ENCODE data around the gene MAP4K5. TPM values are rescaled to one million over a fixed set of nuclear protein-coding genes. Genes with fewer than 3 reads are reported as not detected.
"Not testable (repeated sequence)": the region's sequence is repeated elsewhere in the genome, so short reads cannot be mapped to it uniquely, and the experiment has no call there.

MAP4K5 gene
- total and polyA plus RNA-seq, 4 donors = 16.0 to 67.0 (median 38.4) TPM

DNA sequence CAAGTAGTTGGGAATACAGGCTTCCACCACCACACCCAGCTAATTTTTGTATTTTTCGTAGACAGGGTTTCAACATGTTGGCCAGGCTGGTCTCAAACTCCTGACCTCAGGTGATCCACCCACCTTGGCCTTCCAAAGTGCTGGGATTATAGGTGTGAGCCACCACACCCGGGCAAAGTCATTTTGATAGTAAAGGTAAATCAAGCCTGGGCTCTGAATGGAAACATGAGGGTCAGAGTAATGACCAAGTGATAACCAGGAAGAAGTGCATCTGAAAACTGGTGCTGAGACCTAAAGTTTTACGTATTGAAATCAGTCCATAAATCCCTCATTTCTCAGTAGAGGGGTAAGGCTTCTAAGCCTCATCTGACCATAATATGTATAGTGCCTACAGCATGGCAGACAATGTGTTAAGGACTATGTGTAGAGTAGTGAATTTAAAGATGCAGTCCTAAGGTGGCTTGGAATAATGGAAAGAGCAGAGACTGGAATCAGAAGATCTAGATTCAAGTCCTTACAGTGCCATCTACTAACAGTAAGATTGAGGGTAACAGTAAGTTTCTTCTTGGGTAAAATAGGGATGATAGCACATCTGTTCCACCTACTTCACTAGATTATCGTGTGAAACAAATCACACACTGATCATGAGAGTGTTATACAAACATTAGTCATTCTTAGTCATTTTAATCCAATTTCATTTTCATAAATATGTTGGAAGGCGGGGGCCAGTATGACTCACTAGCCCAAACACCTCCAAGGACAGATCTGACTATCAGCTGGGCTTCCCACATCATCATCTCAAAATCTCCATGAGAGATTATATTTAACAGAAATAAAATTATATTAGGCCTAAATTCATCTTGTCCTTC lies 11.2 kb downstream of the MAP4K5 start:
- no peaks in the 10 kb centered on the region for H3K27me3 ChIP-seq (ENCODE audit: control insufficient read depth in 1 of 2, insufficient read depth in 2 of 2, low read length in 1 of 2)
- H3K36me3 ChIP-seq (ENCODE audit: control insufficient read depth in 1 of 2, insufficient read depth in 2 of 2, low read length in 1 of 2) = no peaks in the 10 kb centered on the region
- peaks cover 0 to 1% of the 10 kb centered on the region in 2 donors for H3K4me1 ChIP-seq (ENCODE audit: control insufficient read depth in 1 of 2, insufficient read depth in 2 of 2, low read length in 2 of 2)
- intact Hi-C loops (cut with DNase I) = no loop called here
- DNase-seq (no peak), ATAC-seq (ENCODE audit: low FRiP score) (peak; percentile 36)
- no peak overlapping the region for H3K4me3 ChIP-seq (ENCODE audit: low read length in 2 of 2)
- 43 to 47% methylated on average over 5 of the region's 5 CpGs for WGBS, 2 donors
- no peak overlapping the region for H3K27ac ChIP-seq (ENCODE audit: low read depth in 1 of 2, low read length in 2 of 2)
- H3K9me3 ChIP-seq (ENCODE audit: control insufficient read depth, low read length) = no peaks in the 10 kb centered on the region

GRCh38 chr14:50516091-50516490 lies 16.3 kb downstream of the MAP4K5 start:
- no peaks in the 10 kb centered on the region for H3K27me3 ChIP-seq (ENCODE audit: control insufficient read depth in 1 of 2, insufficient read depth in 2 of 2, low read length in 1 of 2)
- WGBS, 2 donors = 97 to 99% methylated on average over 2 of the region's 2 CpGs
- DNase-seq (no peak), ATAC-seq (ENCODE audit: low FRiP score) (no peak)
- H3K4me3 ChIP-seq (ENCODE audit: low read length in 2 of 2) = no peak overlapping the region
- intact Hi-C loops (cut with DNase I) = no loop called here
- H3K27ac ChIP-seq (ENCODE audit: low read depth in 1 of 2, low read length in 2 of 2) = no peak overlapping the region
- no peaks in the 10 kb centered on the region for H3K36me3 ChIP-seq (ENCODE audit: control insufficient read depth in 1 of 2, insufficient read depth in 2 of 2, low read length in 1 of 2)
- H3K4me1 ChIP-seq (ENCODE audit: control insufficient read depth in 1 of 2, insufficient read depth in 2 of 2, low read length in 2 of 2) = peaks cover 0 to under 1% of the 10 kb centered on the region in 2 donors
- H3K9me3 ChIP-seq (ENCODE audit: control insufficient read depth, low read length) = no peaks in the 10 kb centered on the region

DNA sequence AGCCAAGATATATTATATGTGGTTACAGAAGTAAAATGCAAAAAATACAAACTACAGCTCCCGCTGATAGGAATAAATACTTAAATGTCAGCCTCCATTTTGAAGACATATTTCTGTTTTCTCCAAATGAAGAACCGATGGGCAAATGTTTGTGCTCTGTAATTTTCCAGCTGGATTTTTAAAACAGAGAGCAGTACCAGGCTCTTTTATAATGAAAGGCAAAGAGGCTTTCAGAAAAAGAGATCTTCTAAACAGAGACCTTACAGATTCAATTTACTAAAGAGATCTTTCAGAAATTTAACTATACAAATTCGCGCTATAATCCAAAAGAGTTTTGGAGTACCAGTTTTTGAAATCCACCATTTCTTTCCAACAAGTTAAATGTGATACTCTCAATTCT lies 19.9 kb downstream of the MAP4K5 start:
- H3K36me3 ChIP-seq (ENCODE audit: control insufficient read depth in 1 of 2, insufficient read depth in 2 of 2, low read length in 1 of 2) = no peaks in the 10 kb centered on the region
- H3K9me3 ChIP-seq (ENCODE audit: control insufficient read depth, low read length) = no peaks in the 10 kb centered on the region
- no peaks in the 10 kb centered on the region for H3K27me3 ChIP-seq (ENCODE audit: control insufficient read depth in 1 of 2, insufficient read depth in 2 of 2, low read length in 1 of 2)
- intact Hi-C loops (cut with DNase I) = no loop called here
- no peak overlapping the region for H3K27ac ChIP-seq (ENCODE audit: low read depth in 1 of 2, low read length in 2 of 2)
- no peak overlapping the region for H3K4me3 ChIP-seq (ENCODE audit: low read length in 2 of 2)
- ATAC-seq (ENCODE audit: low FRiP score) (no peak), DNase-seq (no peak)
- H3K4me1 ChIP-seq (ENCODE audit: control insufficient read depth in 1 of 2, insufficient read depth in 2 of 2, low read length in 2 of 2) = no peaks in the 10 kb centered on the region
- WGBS, 2 donors = 91 to 96% methylated on average over 4 of the region's 4 CpGs

- intact Hi-C loops (cut with DNase I) = no loop called here
- no peaks in the 10 kb centered on the region for H3K27me3 ChIP-seq (ENCODE audit: control insufficient read depth in 1 of 2, insufficient read depth in 2 of 2, low read length in 1 of 2)
- WGBS, 2 donors = 87 to 92% methylated on average over 7 of the region's 7 CpGs
- DNase-seq (no peak), ATAC-seq (ENCODE audit: low FRiP score) (no peak)
- no peaks in the 10 kb centered on the region for H3K4me1 ChIP-seq (ENCODE audit: control insufficient read depth in 1 of 2, insufficient read depth in 2 of 2, low read length in 2 of 2)
- H3K4me3 ChIP-seq (ENCODE audit: low read length in 2 of 2) = no peak overlapping the region
- H3K27ac ChIP-seq (ENCODE audit: low read depth in 1 of 2, low read length in 2 of 2) = no peak overlapping the region
- no peaks in the 10 kb centered on the region for H3K36me3 ChIP-seq (ENCODE audit: control insufficient read depth in 1 of 2, insufficient read depth in 2 of 2, low read length in 1 of 2)
- no peaks in the 10 kb centered on the region for H3K9me3 ChIP-seq (ENCODE audit: control insufficient read depth, low read length)
Measured at GRCh38 chr14:50510157-50510556, 22.2 kb downstream of the MAP4K5 start.

DNA sequence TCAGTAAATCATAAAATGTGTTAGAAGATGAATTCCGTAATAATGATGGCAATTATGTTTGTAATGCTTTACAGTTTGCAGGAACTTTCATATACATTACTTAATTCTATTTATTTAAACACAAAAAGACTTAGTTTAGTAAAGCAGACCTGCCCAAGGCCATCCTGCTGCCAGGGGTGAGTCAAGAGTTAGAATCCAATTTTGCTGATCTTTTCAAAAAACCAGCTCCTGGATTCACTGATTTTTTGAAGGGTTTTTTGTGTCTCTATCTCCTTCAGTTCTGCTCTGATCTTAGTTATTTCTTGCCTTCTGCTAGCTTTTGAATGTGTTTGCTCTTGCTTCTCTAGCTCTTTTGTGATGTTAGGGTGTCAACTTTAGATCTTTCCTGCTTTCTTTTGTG lies 25.3 kb downstream of the MAP4K5 start:
- H3K4me3 ChIP-seq (ENCODE audit: low read length in 2 of 2); H3K27ac ChIP-seq (ENCODE audit: low read depth in 1 of 2, low read length in 2 of 2); ATAC-seq (ENCODE audit: low FRiP score); H3K9me3 ChIP-seq (ENCODE audit: control insufficient read depth, low read length); DNase-seq; H3K27me3 ChIP-seq (ENCODE audit: control insufficient read depth in 1 of 2, insufficient read depth in 2 of 2, low read length in 1 of 2); H3K4me1 ChIP-seq (ENCODE audit: control insufficient read depth in 1 of 2, insufficient read depth in 2 of 2, low read length in 2 of 2); intact Hi-C loops (cut with DNase I); H3K36me3 ChIP-seq (ENCODE audit: control insufficient read depth in 1 of 2, insufficient read depth in 2 of 2, low read length in 1 of 2): not testable (repeated sequence)
- 97 to 99% methylated on average over 1 of the region's 1 CpG for WGBS, 2 donors

GRCh38 chr14:50501642-50502041 lies 30.7 kb downstream of the MAP4K5 start:
- DNase-seq = no peak
- Histone ChIP-seq H3K36me3 (ENCODE audit: control insufficient read depth in 1 of 2, insufficient read depth in 2 of 2, low read length in 1 of 2) (peaks cover 0 to 2% of the 10 kb centered on the region in 2 donors), H3K9me3 (ENCODE audit: control insufficient read depth, low read length) (no peaks in the 10 kb centered on the region), H3K27me3 (ENCODE audit: control insufficient read depth in 1 of 2, insufficient read depth in 2 of 2, low read length in 1 of 2) (no peaks in the 10 kb centered on the region), H3K4me3 (ENCODE audit: low read length in 2 of 2) (no peak overlapping the region), H3K4me1 (ENCODE audit: control insufficient read depth in 1 of 2, insufficient read depth in 2 of 2, low read length in 2 of 2) (peaks cover 0 to 2% of the 10 kb centered on the region in 2 donors), H3K27ac (ENCODE audit: low read depth in 1 of 2, low read length in 2 of 2) (no peak overlapping the region)
- intact Hi-C loops (cut with DNase I) = no loop called here
- no peak for ATAC-seq (ENCODE audit: low FRiP score)
- 80 to 82% methylated on average over 2 of the region's 2 CpGs for WGBS, 2 donors

DNA sequence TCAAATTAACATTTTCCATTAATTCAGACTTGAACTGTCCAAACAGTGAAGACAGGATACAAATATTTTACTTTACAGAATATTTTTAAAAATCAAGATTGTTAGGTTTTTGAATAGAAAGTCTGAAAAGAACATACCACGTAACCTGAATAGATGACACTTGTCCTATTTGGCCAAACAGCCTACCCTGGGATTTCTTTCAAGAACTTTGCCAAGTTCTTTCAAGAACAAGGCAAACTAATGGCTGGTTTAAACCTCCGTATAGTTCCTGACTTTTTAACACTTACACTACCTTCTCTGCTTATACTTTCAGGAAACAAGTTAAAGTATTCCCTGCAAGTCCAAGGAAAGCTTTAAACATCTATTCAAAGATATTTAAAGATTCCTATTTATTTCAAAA lies 35.0 kb downstream of the MAP4K5 start:
- no peaks in the 10 kb centered on the region for H3K27me3 ChIP-seq (ENCODE audit: control insufficient read depth in 1 of 2, insufficient read depth in 2 of 2, low read length in 1 of 2)
- DNase-seq (no peak), ATAC-seq (ENCODE audit: low FRiP score) (no peak)
- no peak overlapping the region for H3K4me3 ChIP-seq (ENCODE audit: low read length in 2 of 2)
- H3K9me3 ChIP-seq (ENCODE audit: control insufficient read depth, low read length) = no peaks in the 10 kb centered on the region
- no peak overlapping the region for H3K27ac ChIP-seq (ENCODE audit: low read depth in 1 of 2, low read length in 2 of 2)
- peaks cover 0 to 2% of the 10 kb centered on the region in 2 donors for H3K4me1 ChIP-seq (ENCODE audit: control insufficient read depth in 1 of 2, insufficient read depth in 2 of 2, low read length in 2 of 2)
- H3K36me3 ChIP-seq (ENCODE audit: control insufficient read depth in 1 of 2, insufficient read depth in 2 of 2, low read length in 1 of 2) = peaks cover 0 to 2% of the 10 kb centered on the region in 2 donors
- 19 to 21% methylated on average over 2 of the region's 2 CpGs for WGBS, 2 donors
- intact Hi-C loops (cut with DNase I) = no loop called here

DNA sequence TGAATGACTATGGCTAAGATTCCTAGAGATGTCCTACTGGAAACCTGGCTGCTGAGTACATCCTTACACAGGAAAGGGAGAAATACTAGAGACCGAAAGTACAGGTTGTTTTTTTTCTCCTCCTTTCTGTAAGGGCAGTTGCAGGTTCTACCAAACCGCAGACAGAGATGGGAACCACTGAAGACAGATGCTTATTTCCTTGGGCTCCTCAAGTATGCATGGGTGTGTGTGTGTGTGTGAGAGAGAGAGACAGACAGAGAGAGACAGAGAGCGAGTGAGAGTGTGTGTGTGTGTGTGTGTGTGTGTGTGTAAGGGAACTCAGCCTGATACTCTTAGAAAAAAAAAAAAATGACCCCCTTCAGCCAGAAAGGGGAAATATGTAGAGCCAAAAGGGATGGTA lies 42.5 kb downstream of the MAP4K5 start:
- Histone ChIP-seq H3K27me3 (ENCODE audit: control insufficient read depth in 1 of 2, insufficient read depth in 2 of 2, low read length in 1 of 2) (no peaks in the 10 kb centered on the region), H3K4me3 (ENCODE audit: low read length in 2 of 2) (no peak overlapping the region), H3K4me1 (ENCODE audit: control insufficient read depth in 1 of 2, insufficient read depth in 2 of 2, low read length in 2 of 2) (peaks cover 0 to 4% of the 10 kb centered on the region in 2 donors), H3K9me3 (ENCODE audit: control insufficient read depth, low read length) (no peaks in the 10 kb centered on the region), H3K36me3 (ENCODE audit: control insufficient read depth in 1 of 2, insufficient read depth in 2 of 2, low read length in 1 of 2) (no peaks in the 10 kb centered on the region), H3K27ac (ENCODE audit: low read depth in 1 of 2, low read length in 2 of 2) (no peak overlapping the region)
- WGBS, 2 donors = 88% methylated on average over 3 of the region's 3 CpGs
- DNase-seq (no peak), ATAC-seq (ENCODE audit: low FRiP score) (no peak)
- intact Hi-C loops (cut with DNase I) = no loop called here

GRCh38 chr14:50488521-50488920 lies 43.8 kb downstream of the MAP4K5 start:
- Histone ChIP-seq H3K4me3 (ENCODE audit: low read length in 2 of 2) (no peak overlapping the region), H3K36me3 (ENCODE audit: control insufficient read depth in 1 of 2, insufficient read depth in 2 of 2, low read length in 1 of 2) (no peaks in the 10 kb centered on the region), H3K27ac (ENCODE audit: low read depth in 1 of 2, low read length in 2 of 2) (no peak overlapping the region), H3K27me3 (ENCODE audit: control insufficient read depth in 1 of 2, insufficient read depth in 2 of 2, low read length in 1 of 2) (no peaks in the 10 kb centered on the region), H3K9me3 (ENCODE audit: control insufficient read depth, low read length) (no peaks in the 10 kb centered on the region), H3K4me1 (ENCODE audit: control insufficient read depth in 1 of 2, insufficient read depth in 2 of 2, low read length in 2 of 2) (peaks cover 0 to 4% of the 10 kb centered on the region in 2 donors)
- WGBS, 2 donors = 95 to 96% methylated on average over 1 of the region's 1 CpG
- DNase-seq (no peak), ATAC-seq (ENCODE audit: low FRiP score) (no peak)
- intact Hi-C loops (cut with DNase I) = no loop called here

All from aorta (tissue), 5 donors.